OCI-LY3 (cell line): ENCODE data around the gene SLMAP.
"Not testable (repeated sequence)": the region's sequence is repeated elsewhere in the genome, so short reads cannot be mapped to it uniquely, and the experiment has no call there.

Experiments
- H2AFZ ChIP-seq: fragments of 200-600, 300-600 bp; shearing (Covaris generic); 2 replicates; pipeline ENCODE4 v1.6.0; 2014; ENCODE audit warnings: antibody characterized with exemption, low read depth, low read length
- H3K27ac ChIP-seq: fragments of 200-600, 300-600 bp; sonication (generic); 2 replicates; pipeline ENCODE4 v1.5.1; 2014; ENCODE audit warnings: mild to moderate bottlenecking, low read length, moderate library complexity, mixed read lengths
- H3K27me3 ChIP-seq: fragments of 200-600, 300-600 bp; sonication (generic); 2 replicates; pipeline ENCODE4 v1.6.1; 2014; ENCODE audit warnings: low read depth, low read length, mixed read lengths
- H3K36me3 ChIP-seq: fragments of 200-600, 300-600 bp; sonication (generic); replicated peaks from 2 replicates; pipeline ENCODE3; 2014; ENCODE audit warnings: low read depth, low read length, mixed read lengths
- H3K4me1 ChIP-seq: fragments of 300-600, 200-600 bp; sonication (generic); 2 replicates; pipeline ENCODE4 v1.6.1; 2014; ENCODE audit warnings: low read length, mixed read lengths
- H3K4me2 ChIP-seq: fragments of 200-600, 300-600 bp; sonication (generic); 2 replicates; pipeline ENCODE4 v1.6.1; 2014; ENCODE audit warnings: low read length, mixed read lengths
- H3K4me3 ChIP-seq: fragments of 300-600, 200-600 bp; sonication (generic); 2 replicates; pipeline ENCODE4 v1.5.1; 2014; ENCODE audit warnings: antibody characterized with exemption, mild to moderate bottlenecking, low read length, moderate library complexity
- H3K79me2 ChIP-seq: fragments of 300-600, 200-600 bp; shearing (Covaris generic); 2 replicates; pipeline ENCODE4 v1.6.1; 2014; ENCODE audit warnings: mild to moderate bottlenecking, low read length, mixed read lengths
- H3K9ac ChIP-seq: fragments of 300-600, 200-600 bp; shearing (Covaris generic); 2 replicates; pipeline ENCODE4 v1.6.0; 2014; ENCODE audit warnings: mild to moderate bottlenecking, low read length, moderate library complexity
- H3K9me3 ChIP-seq: fragments of 200-600, 300-600 bp; shearing (Covaris generic); 2 replicates; pipeline ENCODE4 v1.6.1; 2014; ENCODE audit warnings: low read length, mixed read lengths; ENCODE audit not compliant: insufficient read depth
- H4K20me1 ChIP-seq: fragments of 200-600, 300-600 bp; sonication (generic); 2 replicates; pipeline ENCODE4 v1.6.1; 2016; ENCODE audit warnings: low read length, mixed read lengths; ENCODE audit not compliant: insufficient read depth
- CTCF ChIP-seq: fragments of 200-600, 300-600 bp; sonication (generic); IDR thresholded peaks from 2 replicates; pipeline ENCODE4 v1.5.1; 2014; ENCODE audit warnings: antibody characterized with exemption, low read length, low read depth
- EZH2phosphoT487 ChIP-seq: fragments of 200-600 bp; shearing (Covaris generic); IDR thresholded peaks from 2 replicates; pipeline ENCODE4 v1.6.1; 2018; ENCODE audit warnings: antibody characterized with exemption, mixed run types, low read depth

The SLMAP gene

GRCh38 chr3:57805266-57805665 is 49.2 kb downstream of the SLMAP start:
- Histone ChIP-seq H3K27me3 (no peaks in the 10 kb centered on the region), H3K27ac (no peak overlapping the region), H2AFZ (no peak overlapping the region), H3K9ac (no peak overlapping the region), H3K4me3 (no peak overlapping the region), H3K9me3 (no peaks in the 10 kb centered on the region), H3K4me2 (no peak overlapping the region), H3K36me3 (no peaks in the 10 kb centered on the region), H4K20me1 (peaks cover 64% of the 10 kb centered on the region), H3K4me1 (no peaks in the 10 kb centered on the region), H3K79me2 (peaks cover 79% of the 10 kb centered on the region)
- TF ChIP-seq EZH2phosphoT487 (no peak), CTCF (no peak)

- H4K20me1 ChIP-seq = peaks cover 64% of the 10 kb centered on the region
- no peak overlapping the region for H3K27ac ChIP-seq
- H3K4me2 ChIP-seq = no peak overlapping the region
- no peaks in the 10 kb centered on the region for H3K36me3 ChIP-seq
- H3K4me1 ChIP-seq = no peaks in the 10 kb centered on the region
- no peak overlapping the region for H3K9ac ChIP-seq
- peaks cover 78% of the 10 kb centered on the region for H3K79me2 ChIP-seq
- no peak overlapping the region for H2AFZ ChIP-seq
- no peak overlapping the region for H3K4me3 ChIP-seq
- TF ChIP-seq EZH2phosphoT487 = no peak
- TF ChIP-seq CTCF = no peak
- no peaks in the 10 kb centered on the region for H3K27me3 ChIP-seq
- no peaks in the 10 kb centered on the region for H3K9me3 ChIP-seq
Observed at GRCh38 chr3:57805674-57806073, 49.6 kb downstream of the SLMAP start.

- not testable (repeated sequence) for H2AFZ ChIP-seq, H3K9ac ChIP-seq, H3K9me3 ChIP-seq, H3K27ac ChIP-seq, H3K36me3 ChIP-seq, H3K4me2 ChIP-seq, H3K27me3 ChIP-seq, H3K4me1 ChIP-seq, H3K4me3 ChIP-seq
- peaks cover 60% of the 10 kb centered on the region for H4K20me1 ChIP-seq
- H3K79me2 ChIP-seq = peaks cover 74% of the 10 kb centered on the region
Observed at GRCh38 chr3:57806195-57806594, 50.1 kb downstream of the SLMAP start.

- H3K79me2 ChIP-seq = peaks cover 79% of the 10 kb centered on the region
- TF ChIP-seq CTCF = no peak
- TF ChIP-seq EZH2phosphoT487 = no peak
- H2AFZ ChIP-seq = no peak overlapping the region
- H3K4me2 ChIP-seq = no peak overlapping the region
- H3K27me3 ChIP-seq = no peaks in the 10 kb centered on the region
- H3K36me3 ChIP-seq = no peaks in the 10 kb centered on the region
- peaks cover 46% of the 10 kb centered on the region for H4K20me1 ChIP-seq
- no peaks in the 10 kb centered on the region for H3K9me3 ChIP-seq
- H3K4me1 ChIP-seq = no peaks in the 10 kb centered on the region
- H3K27ac ChIP-seq = no peak overlapping the region
- H3K9ac ChIP-seq = no peak overlapping the region
- no peak overlapping the region for H3K4me3 ChIP-seq
Observed at GRCh38 chr3:57808961-57809608, 53.0 kb downstream of the SLMAP start.
